Erythroblast (primary cell): ENCODE data around the gene MCM9.

Source experiments
- GATA1 ChIP-seq: IDR thresholded peaks from 2 replicates; pipeline ENCODE4 v1.6.1; 2011; ENCODE audit warnings: low read depth, mild to moderate bottlenecking, control low read depth, low read length, moderate library complexity
- POLR2A ChIP-seq: IDR thresholded peaks from 2 replicates; pipeline ENCODE4 v1.6.1; 2011; ENCODE audit warnings: mild to moderate bottlenecking, low read length

GRCh38 chr6:118912646-118913045 lies 22.3 kb downstream of the MCM9 start:
- TF ChIP-seq POLR2A (no peak), GATA1 (no peak)
